H9 (cell line): Measurements from ENCODE around the gene MREG. TPM values are rescaled to one million over a fixed set of nuclear protein-coding genes. Genes with fewer than 3 reads are reported as not detected.

Experiments used
- DNase-seq: peaks from one replicate; pipeline ENCODE4 v3.0.0-alpha.2; 2017
- H2AFZ ChIP-seq: one replicate; pipeline ENCODE4 v1.6.1; 2013; ENCODE audit warnings: mild to moderate bottlenecking, low read length, control low read depth, moderate library complexity
- H2AK5ac ChIP-seq: 2 replicates; pipeline ENCODE4 v1.6.1; 2013; ENCODE audit warnings: low read length, control low read depth, mixed read lengths; ENCODE audit not compliant: insufficient read length
- H2BK120ac ChIP-seq: one replicate; pipeline ENCODE4 v1.6.1; 2013; ENCODE audit warnings: low read depth, mild to moderate bottlenecking, low read length, control low read depth, inconsistent platforms; ENCODE audit not compliant: poor library complexity, severe bottlenecking
- H2BK12ac ChIP-seq: 2 replicates; pipeline ENCODE4 v1.6.1; 2013; ENCODE audit warnings: low read length, control low read depth, mixed read lengths, low read depth; ENCODE audit not compliant: insufficient read length
- H2BK15ac ChIP-seq: 2 replicates; pipeline ENCODE4 v1.6.1; 2013; ENCODE audit warnings: low read depth, low read length, control low read depth
- H2BK20ac ChIP-seq: one replicate; pipeline ENCODE4 v1.6.1; 2013; ENCODE audit warnings: low read depth, mild to moderate bottlenecking, low read length, control low read depth, inconsistent platforms; ENCODE audit not compliant: poor library complexity, severe bottlenecking
- H2BK5ac ChIP-seq: 2 replicates; pipeline ENCODE4 v1.6.1; 2013; ENCODE audit warnings: low read length, control low read depth, mixed read lengths; ENCODE audit not compliant: insufficient read length
- H3K14ac ChIP-seq: 2 replicates; pipeline ENCODE4 v1.6.1; 2013; ENCODE audit warnings: low read length, control low read depth; ENCODE audit not compliant: insufficient read depth
- H3K18ac ChIP-seq: 2 replicates; pipeline ENCODE4 v1.6.1; 2013; ENCODE audit warnings: low read depth, mild to moderate bottlenecking, mixed read lengths, low read length, control low read depth; ENCODE audit not compliant: insufficient read length
- H3K23ac ChIP-seq: 2 replicates; pipeline ENCODE4 v1.6.1; 2013; ENCODE audit warnings: low read length, control low read depth, mixed read lengths, low read depth; ENCODE audit not compliant: insufficient read length
- H3K23me2 ChIP-seq: 2 replicates; pipeline ENCODE4 v1.6.1; 2013; ENCODE audit warnings: low read depth, mild to moderate bottlenecking, mixed read lengths, low read length, control low read depth; ENCODE audit not compliant: insufficient read length, poor library complexity, severe bottlenecking
- H3K27ac ChIP-seq: 2 replicates; pipeline ENCODE4 v1.5.1; 2013; ENCODE audit warnings: low read length, control low read depth, mixed read lengths, low read depth; ENCODE audit not compliant: insufficient read length
- H3K27me3 ChIP-seq: 2 replicates; pipeline ENCODE4 v1.6.1; 2013; ENCODE audit warnings: low read length, control low read depth, inconsistent platforms; ENCODE audit not compliant: insufficient read depth
- H3K4ac ChIP-seq: 2 replicates; pipeline ENCODE4 v1.6.1; 2013; ENCODE audit warnings: low read depth, mild to moderate bottlenecking, control low read depth, inconsistent platforms, low read length, moderate library complexity
- H3K4me1 ChIP-seq: 2 replicates; pipeline ENCODE4 v1.6.1; 2013; ENCODE audit warnings: low read length, control low read depth, inconsistent platforms; ENCODE audit not compliant: insufficient read depth
- H3K4me2 ChIP-seq: 2 replicates; pipeline ENCODE4 v1.6.1; 2013; ENCODE audit warnings: low read length, control low read depth, mixed read lengths; ENCODE audit not compliant: insufficient read length, insufficient read depth
- H3K56ac ChIP-seq: 2 replicates; pipeline ENCODE4 v1.6.1; 2013; ENCODE audit warnings: low read depth, mild to moderate bottlenecking, mixed read lengths, low read length, control low read depth; ENCODE audit not compliant: insufficient read length
- H3K79me1 ChIP-seq: 2 replicates; pipeline ENCODE4 v1.6.1; 2013; ENCODE audit warnings: low read depth, mild to moderate bottlenecking, moderate library complexity, low read length, control low read depth, inconsistent platforms; ENCODE audit not compliant: insufficient read depth, poor library complexity, severe bottlenecking
- H3K79me2 ChIP-seq: 2 replicates; pipeline ENCODE4 v1.6.1; 2013; ENCODE audit warnings: low read length, control low read depth, inconsistent platforms; ENCODE audit not compliant: insufficient read depth
- H3K9ac ChIP-seq: 2 replicates; pipeline ENCODE4 v1.6.1; 2013; ENCODE audit warnings: low read length, control low read depth, mixed read lengths; ENCODE audit not compliant: insufficient read length; ENCODE audit errors: extremely low read depth
- H3K9me3 ChIP-seq: one replicate; pipeline ENCODE4 v1.6.1; 2013; ENCODE audit warnings: low read depth, low read length, inconsistent platforms; ENCODE audit not compliant: control insufficient read depth
- H3T11ph ChIP-seq: one replicate; pipeline ENCODE4 v1.6.1; 2013; ENCODE audit warnings: mild to moderate bottlenecking, low read length, control low read depth, inconsistent platforms
- H4K20me1 ChIP-seq: one replicate; pipeline ENCODE4 v1.6.1; 2013; ENCODE audit not compliant: control insufficient read depth, insufficient read length, insufficient read depth
- H4K5ac ChIP-seq: 2 replicates; pipeline ENCODE4 v1.6.1; 2013; ENCODE audit warnings: low read depth, mild to moderate bottlenecking, mixed read lengths, low read length, control low read depth; ENCODE audit not compliant: insufficient read length
- H4K8ac ChIP-seq: replicated peaks from 2 replicates; pipeline ENCODE4 v1.6.1; 2013; ENCODE audit warnings: low read length, control low read depth, mixed read lengths, low read depth; ENCODE audit not compliant: insufficient read length
- H4K91ac ChIP-seq: 2 replicates; pipeline ENCODE4 v1.6.1; 2013; ENCODE audit warnings: low read depth, mild to moderate bottlenecking, moderate library complexity, mixed read lengths, low read length, control low read depth; ENCODE audit not compliant: insufficient read length
- H3K27ac Mint-ChIP-seq, 3 experiments: 2 replicates in 2 of 3; 3 replicates in 1 of 3; pipeline ENCODE4 v1.8.0; 2020 to 2021; ENCODE audit warnings: mixed read lengths in 3 of 3, mild to moderate bottlenecking in 1 of 3, moderate library complexity in 1 of 3
- H3K27me3 Mint-ChIP-seq: 2 replicates; pipeline ENCODE4 v1.8.0; 2021; ENCODE audit warnings: low read depth, mild to moderate bottlenecking, moderate library complexity, mixed read lengths
- H3K36me3 Mint-ChIP-seq, 3 experiments: 2 replicates in 2 of 3; 3 replicates in 1 of 3; pipeline ENCODE4 v1.8.0; 2020 to 2021; ENCODE audit warnings: low read depth in 3 of 3, mixed read lengths in 3 of 3; ENCODE audit not compliant: insufficient read depth in 1 of 3
- H3K4me1 Mint-ChIP-seq, 2 experiments: 2 replicates each; pipeline ENCODE4 v1.8.0; 2020; ENCODE audit warnings: mixed read lengths in 2 of 2
- H3K4me3 Mint-ChIP-seq, 2 experiments: 2 replicates in 1 of 2; 3 replicates in 1 of 2; pipeline ENCODE4 v1.8.0; 2020 to 2021; ENCODE audit warnings: mild to moderate bottlenecking in 2 of 2, mixed read lengths in 2 of 2, moderate library complexity in 1 of 2
- H3K9me3 Mint-ChIP-seq, 2 experiments: 2 replicates in 1 of 2; 3 replicates in 1 of 2; pipeline ENCODE4 v1.8.0; 2020; ENCODE audit warnings: mild to moderate bottlenecking in 2 of 2, mixed read lengths in 2 of 2, moderate library complexity in 1 of 2
- WGBS: extraction: QIAGEN DNeasy Blood & Tissue Kit; methylation state at CpG from one replicate; pipeline ENCODE4 v1.1.7; 2013; ENCODE audit warnings: missing lambda C conversion rate, low lambda C conversion rate, mixed read lengths; ENCODE audit not compliant: insufficient read length; ENCODE audit errors: extremely low coverage; 5-methylcytosine and 5-hydroxymethylcytosine counted together
- total RNA-seq: library from RNA; stranded (reverse); gene quantifications from 2 replicates; pipeline ENCODE4 v1.2.1, GENCODE V29; 2021
- TF ChIP-seq, protein P1 (sequence below): fragments of 200-600 bp; sonication (generic); conservative IDR thresholded peaks from 3 replicates; pipeline ENCODE4 v1.8.0; 2021; ENCODE audit warnings: antibody characterized with exemption, mild to moderate bottlenecking

MREG gene
- total RNA-seq, 1 experiment from 2014 or later, result 21.8 TPM

DNA sequence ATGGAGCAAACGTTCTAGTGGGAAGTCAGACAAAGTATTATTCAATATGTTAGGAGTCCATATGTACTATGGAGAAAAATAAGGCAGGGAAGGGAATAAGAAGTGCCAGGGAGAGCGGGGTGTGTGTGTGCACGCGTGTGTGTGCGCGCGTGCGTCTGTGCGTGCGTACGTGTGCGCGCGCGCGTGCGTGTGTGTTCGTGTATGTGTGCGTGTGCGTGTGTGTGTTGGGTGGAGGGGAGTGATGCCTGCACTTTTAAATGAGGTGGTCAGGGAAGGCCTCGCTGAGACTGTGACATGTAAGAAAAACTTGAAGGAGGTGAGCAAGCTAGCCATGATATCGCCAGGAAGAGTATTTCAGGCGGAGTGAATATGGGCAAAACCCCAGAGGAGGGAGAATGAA is 1.6 kb upstream of the MREG start:
- H3K9me3 ChIP-seq, result no peaks in the 10 kb centered on the region

More for the DNA sequence above, 1.6 kb upstream of the MREG start:
- Histone ChIP-seq H2BK20ac (no peak overlapping the region), H4K8ac (no peak overlapping the region), H4K20me1 (no peaks in the 10 kb centered on the region), H3K14ac (no peak overlapping the region; the same call in 1 of the 2 replicates), H2AFZ (no peak overlapping the region), H2BK5ac (no peak overlapping the region), H3K27me3 (no peaks in the 10 kb centered on the region), H3K79me1 (no peaks in the 10 kb centered on the region), H3K4me1 (no peaks in the 10 kb centered on the region), H2BK15ac (no peak overlapping the region), H2AK5ac (no peak overlapping the region), H3K56ac (no peak overlapping the region), H3K23me2 (peaks cover 6% of the 10 kb centered on the region), H3K27ac (no peak overlapping the region), H3T11ph (no peak overlapping the region), H3K4me2 (no peak overlapping the region), H3K79me2 (peaks cover 13% of the 10 kb centered on the region; the same call in 1 of the 2 replicates), H3K4ac (no peak overlapping the region), H2BK120ac (no peak overlapping the region), H4K5ac (no peak overlapping the region), H3K9ac (no peak overlapping the region), H3K18ac (no peak overlapping the region), H4K91ac (no peak overlapping the region), H2BK12ac (no peak overlapping the region), H3K23ac (no peak overlapping the region)
- no peaks in the 10 kb centered on the region for H3K27me3 Mint-ChIP-seq
- 100% methylated on average over 9 of the region's 23 CpGs for WGBS
- H3K9me3 Mint-ChIP-seq, result no peaks in the 10 kb centered on the region
- no peak overlapping the region for H3K27ac Mint-ChIP-seq
- TF ChIP-seq, protein P1, sequence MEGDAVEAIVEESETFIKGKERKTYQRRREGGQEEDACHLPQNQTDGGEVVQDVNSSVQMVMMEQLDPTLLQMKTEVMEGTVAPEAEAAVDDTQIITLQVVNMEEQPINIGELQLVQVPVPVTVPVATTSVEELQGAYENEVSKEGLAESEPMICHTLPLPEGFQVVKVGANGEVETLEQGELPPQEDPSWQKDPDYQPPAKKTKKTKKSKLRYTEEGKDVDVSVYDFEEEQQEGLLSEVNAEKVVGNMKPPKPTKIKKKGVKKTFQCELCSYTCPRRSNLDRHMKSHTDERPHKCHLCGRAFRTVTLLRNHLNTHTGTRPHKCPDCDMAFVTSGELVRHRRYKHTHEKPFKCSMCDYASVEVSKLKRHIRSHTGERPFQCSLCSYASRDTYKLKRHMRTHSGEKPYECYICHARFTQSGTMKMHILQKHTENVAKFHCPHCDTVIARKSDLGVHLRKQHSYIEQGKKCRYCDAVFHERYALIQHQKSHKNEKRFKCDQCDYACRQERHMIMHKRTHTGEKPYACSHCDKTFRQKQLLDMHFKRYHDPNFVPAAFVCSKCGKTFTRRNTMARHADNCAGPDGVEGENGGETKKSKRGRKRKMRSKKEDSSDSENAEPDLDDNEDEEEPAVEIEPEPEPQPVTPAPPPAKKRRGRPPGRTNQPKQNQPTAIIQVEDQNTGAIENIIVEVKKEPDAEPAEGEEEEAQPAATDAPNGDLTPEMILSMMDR, result no peak
- no peak overlapping the region; a peak in 1 of 5 replicates for H3K4me3 Mint-ChIP-seq
- peaks cover 13 to 18% of the 10 kb centered on the region in 2 experiments for H3K4me1 Mint-ChIP-seq
- peaks cover 2 to 6% (median 2%) of the 10 kb centered on the region in 3 experiments; a peak in 5 of 7 replicates for H3K36me3 Mint-ChIP-seq
- DNase-seq, result no peak
